DOHH2 (cell line): ENCODE results near the gene ZNF24.

Source experiments
- H3F3A ChIP-seq: fragments of 200-600 bp; sonication (generic), shearing (Covaris generic); 2 replicates; pipeline ENCODE4 v1.6.0; 2016; ENCODE audit warnings: antibody characterized with exemption, mild to moderate bottlenecking; ENCODE audit not compliant: control insufficient read depth, insufficient read depth
- H3K27ac ChIP-seq: fragments of 200-600 bp; sonication (generic); 2 replicates; pipeline ENCODE4 v1.5.1; 2014; ENCODE audit warnings: low read depth, mild to moderate bottlenecking, low read length, moderate library complexity
- H3K27me3 ChIP-seq: fragments of 200-600 bp; sonication (generic); 2 replicates; pipeline ENCODE4 v1.6.1; 2014; ENCODE audit warnings: mild to moderate bottlenecking, low read length, mixed read lengths; ENCODE audit not compliant: control insufficient read depth
- H3K36me3 ChIP-seq: fragments of 200-600 bp; sonication (generic); 2 replicates; pipeline ENCODE4 v1.6.1; 2014; ENCODE audit warnings: mild to moderate bottlenecking, low read length, moderate library complexity, mixed read lengths; ENCODE audit not compliant: control insufficient read depth
- H3K4me1 ChIP-seq: fragments of 200-600 bp; sonication (generic); 2 replicates; pipeline ENCODE4 v1.6.1; 2014; ENCODE audit warnings: mild to moderate bottlenecking, low read length, mixed read lengths; ENCODE audit not compliant: control insufficient read depth
- H3K4me2 ChIP-seq: fragments of 200-600 bp; sonication (generic); 2 replicates; pipeline ENCODE4 v1.6.0; 2014; ENCODE audit warnings: mild to moderate bottlenecking, low read length, moderate library complexity
- H3K4me3 ChIP-seq: fragments of 200-600 bp; sonication (generic); 2 replicates; pipeline ENCODE4 v1.5.1; 2014; ENCODE audit warnings: mild to moderate bottlenecking, low read length, mixed read lengths
- H3K79me2 ChIP-seq: fragments of 200-600 bp; sonication (generic); 2 replicates; pipeline ENCODE4 v1.6.1; 2014; ENCODE audit warnings: mild to moderate bottlenecking, low read length, mixed read lengths; ENCODE audit not compliant: control insufficient read depth
- H3K9me2 ChIP-seq: fragments of 200-600 bp; sonication (generic); replicated peaks from 2 replicates; pipeline ENCODE4 v1.6.1; 2014; ENCODE audit warnings: mild to moderate bottlenecking, low read length, mixed read lengths; ENCODE audit not compliant: control insufficient read depth
- H3K9me3 ChIP-seq: fragments of 200-600 bp; sonication (generic); 2 replicates; pipeline ENCODE4 v1.6.1; 2014; ENCODE audit warnings: antibody characterized with exemption, low read length, mixed read lengths; ENCODE audit not compliant: control insufficient read depth, insufficient read depth
- H4K20me1 ChIP-seq: fragments of 200-600 bp; sonication (generic); 2 replicates; pipeline ENCODE4 v1.6.0; 2014; ENCODE audit warnings: low read depth, mild to moderate bottlenecking, antibody characterized with exemption, low read length, moderate library complexity; ENCODE audit not compliant: control insufficient read depth, insufficient read depth
- CTCF ChIP-seq: fragments of 200-600 bp; sonication (generic); IDR thresholded peaks from one replicate; pipeline ENCODE4 v1.5.1; 2014; ENCODE audit warnings: antibody characterized with exemption, mild to moderate bottlenecking, low read depth, low read length; ENCODE audit not compliant: poor library complexity, severe bottlenecking
- EZH2phosphoT487 ChIP-seq: fragments of 200-600 bp; sonication (generic); IDR thresholded peaks from 2 replicates; pipeline ENCODE4 v1.6.1; 2017; ENCODE audit warnings: borderline replicate concordance, mild to moderate bottlenecking, antibody characterized with exemption, low read length, moderate library complexity, mixed read lengths

Gene ZNF24

GRCh38 chr18:35369126-35369525 is 24.9 kb upstream of the ZNF24 start:
- no peak for TF ChIP-seq CTCF
- TF ChIP-seq EZH2phosphoT487, result no peak

GRCh38 chr18:35368595-35368994 is 24.4 kb upstream of the ZNF24 start:
- Histone ChIP-seq H3K27ac (no peak overlapping the region), H3K9me3 (no peaks in the 10 kb centered on the region), H3K4me2 (no peak overlapping the region), H4K20me1 (no peaks in the 10 kb centered on the region), H3F3A (no peaks in the 10 kb centered on the region), H3K4me1 (no peaks in the 10 kb centered on the region), H3K79me2 (no peaks in the 10 kb centered on the region), H3K4me3 (no peak overlapping the region), H3K36me3 (no peaks in the 10 kb centered on the region), H3K27me3 (no peaks in the 10 kb centered on the region), H3K9me2 (no peaks in the 10 kb centered on the region)
- TF ChIP-seq EZH2phosphoT487 (no peak), CTCF (no peak)

More at GRCh38 chr18:35369126-35369525, 24.9 kb upstream of the ZNF24 start:
- no peak overlapping the region for H3K27ac ChIP-seq
- H3K4me2 ChIP-seq, result no peak overlapping the region
- H3K79me2 ChIP-seq, result no peaks in the 10 kb centered on the region
- no peaks in the 10 kb centered on the region for H4K20me1 ChIP-seq
- no peaks in the 10 kb centered on the region for H3F3A ChIP-seq
- H3K9me3 ChIP-seq, result no peaks in the 10 kb centered on the region
- no peaks in the 10 kb centered on the region for H3K4me1 ChIP-seq
- no peaks in the 10 kb centered on the region for H3K36me3 ChIP-seq
- no peaks in the 10 kb centered on the region for H3K9me2 ChIP-seq
- H3K27me3 ChIP-seq, result no peaks in the 10 kb centered on the region
- H3K4me3 ChIP-seq, result no peak overlapping the region

- H3F3A ChIP-seq, result no peaks in the 10 kb centered on the region
- no peaks in the 10 kb centered on the region for H3K4me1 ChIP-seq
- H3K27me3 ChIP-seq, result no peaks in the 10 kb centered on the region
- no peaks in the 10 kb centered on the region for H4K20me1 ChIP-seq
- H3K27ac ChIP-seq, result no peak overlapping the region
- no peak overlapping the region for H3K4me2 ChIP-seq
- no peaks in the 10 kb centered on the region for H3K9me2 ChIP-seq
- no peak overlapping the region for H3K4me3 ChIP-seq
- H3K36me3 ChIP-seq, result no peaks in the 10 kb centered on the region
- TF ChIP-seq CTCF, result no peak
- no peak for TF ChIP-seq EZH2phosphoT487
- H3K9me3 ChIP-seq, result no peaks in the 10 kb centered on the region
- no peaks in the 10 kb centered on the region for H3K79me2 ChIP-seq
Observed at GRCh38 chr18:35362531-35362930, 18.3 kb upstream of the ZNF24 start.

GRCh38 chr18:35361570-35362321 is 17.5 kb upstream of the ZNF24 start:
- no peaks in the 10 kb centered on the region for H3F3A ChIP-seq
- H3K9me2 ChIP-seq, result no peaks in the 10 kb centered on the region
- no peaks in the 10 kb centered on the region for H3K27me3 ChIP-seq
- no peak overlapping the region for H3K4me3 ChIP-seq
- no peaks in the 10 kb centered on the region for H3K9me3 ChIP-seq
- H3K79me2 ChIP-seq, result no peaks in the 10 kb centered on the region
- H4K20me1 ChIP-seq, result no peaks in the 10 kb centered on the region
- H3K27ac ChIP-seq, result no peak overlapping the region
- H3K4me2 ChIP-seq, result no peak overlapping the region
- no peaks in the 10 kb centered on the region for H3K4me1 ChIP-seq
- TF ChIP-seq CTCF (no peak), EZH2phosphoT487 (no peak)
- no peaks in the 10 kb centered on the region for H3K36me3 ChIP-seq
